ENCODE results near the gene CMSS1. TPM values are rescaled to one million over a fixed set of nuclear protein-coding genes. Genes with fewer than 3 reads are reported as not detected.

Gene CMSS1
- total and polyA plus RNA-seq, 4 donors, result 3.8 to 19.5 (median 7.5) TPM

DNA sequence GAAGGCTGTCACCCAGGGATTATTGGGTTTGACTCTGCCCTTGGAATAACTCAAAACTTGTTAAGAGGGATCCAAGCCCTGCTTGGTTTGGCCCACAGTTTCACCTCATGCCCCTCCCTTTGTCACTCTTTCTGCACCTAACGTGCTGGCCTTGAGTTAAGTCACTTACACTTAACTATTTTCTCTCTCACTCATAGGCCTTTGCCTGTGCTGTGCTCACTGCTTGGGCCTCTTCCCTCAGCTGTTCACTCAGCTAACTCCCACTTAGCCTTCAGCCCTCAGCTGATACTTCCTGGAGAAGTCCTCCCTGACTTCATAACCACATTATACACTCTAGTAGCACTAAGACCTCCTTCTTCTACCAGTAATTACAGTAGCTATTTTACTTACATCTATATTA lies 133.3 kb downstream of the CMSS1 start:
- no peak for TF ChIP-seq RAD21 (IDR thresholded peaks at IDR 0.05)
- no peak for TF ChIP-seq TAF1 (conservative IDR thresholded peaks at IDR 0.05)
- no peak for TF ChIP-seq SP1 (IDR thresholded peaks at IDR 0.05)
- TF ChIP-seq, protein P1, sequence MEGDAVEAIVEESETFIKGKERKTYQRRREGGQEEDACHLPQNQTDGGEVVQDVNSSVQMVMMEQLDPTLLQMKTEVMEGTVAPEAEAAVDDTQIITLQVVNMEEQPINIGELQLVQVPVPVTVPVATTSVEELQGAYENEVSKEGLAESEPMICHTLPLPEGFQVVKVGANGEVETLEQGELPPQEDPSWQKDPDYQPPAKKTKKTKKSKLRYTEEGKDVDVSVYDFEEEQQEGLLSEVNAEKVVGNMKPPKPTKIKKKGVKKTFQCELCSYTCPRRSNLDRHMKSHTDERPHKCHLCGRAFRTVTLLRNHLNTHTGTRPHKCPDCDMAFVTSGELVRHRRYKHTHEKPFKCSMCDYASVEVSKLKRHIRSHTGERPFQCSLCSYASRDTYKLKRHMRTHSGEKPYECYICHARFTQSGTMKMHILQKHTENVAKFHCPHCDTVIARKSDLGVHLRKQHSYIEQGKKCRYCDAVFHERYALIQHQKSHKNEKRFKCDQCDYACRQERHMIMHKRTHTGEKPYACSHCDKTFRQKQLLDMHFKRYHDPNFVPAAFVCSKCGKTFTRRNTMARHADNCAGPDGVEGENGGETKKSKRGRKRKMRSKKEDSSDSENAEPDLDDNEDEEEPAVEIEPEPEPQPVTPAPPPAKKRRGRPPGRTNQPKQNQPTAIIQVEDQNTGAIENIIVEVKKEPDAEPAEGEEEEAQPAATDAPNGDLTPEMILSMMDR (IDR thresholded peaks at IDR 0.05; ENCODE audit: low read depth, low read length, missing input control), result no peak
- TF ChIP-seq FOXA1 (IDR thresholded peaks at IDR 0.05), result no peak
- no peak for TF ChIP-seq NR2F2 (IDR thresholded peaks at IDR 0.05)
- no peak for TF ChIP-seq HNF4A (conservative IDR thresholded peaks at IDR 0.05)
- TF ChIP-seq JUND (IDR thresholded peaks at IDR 0.05), result no peak
- TF ChIP-seq, protein P2, sequence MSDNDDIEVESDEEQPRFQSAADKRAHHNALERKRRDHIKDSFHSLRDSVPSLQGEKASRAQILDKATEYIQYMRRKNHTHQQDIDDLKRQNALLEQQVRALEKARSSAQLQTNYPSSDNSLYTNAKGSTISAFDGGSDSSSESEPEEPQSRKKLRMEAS (IDR thresholded peaks at IDR 0.05), result no peak
- TF ChIP-seq YY1 (IDR thresholded peaks at IDR 0.05), result no peak
- TF ChIP-seq, protein P3, sequence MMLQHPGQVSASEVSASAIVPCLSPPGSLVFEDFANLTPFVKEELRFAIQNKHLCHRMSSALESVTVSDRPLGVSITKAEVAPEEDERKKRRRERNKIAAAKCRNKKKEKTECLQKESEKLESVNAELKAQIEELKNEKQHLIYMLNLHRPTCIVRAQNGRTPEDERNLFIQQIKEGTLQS (IDR thresholded peaks at IDR 0.05), result no peak
- TF ChIP-seq, protein P4, sequence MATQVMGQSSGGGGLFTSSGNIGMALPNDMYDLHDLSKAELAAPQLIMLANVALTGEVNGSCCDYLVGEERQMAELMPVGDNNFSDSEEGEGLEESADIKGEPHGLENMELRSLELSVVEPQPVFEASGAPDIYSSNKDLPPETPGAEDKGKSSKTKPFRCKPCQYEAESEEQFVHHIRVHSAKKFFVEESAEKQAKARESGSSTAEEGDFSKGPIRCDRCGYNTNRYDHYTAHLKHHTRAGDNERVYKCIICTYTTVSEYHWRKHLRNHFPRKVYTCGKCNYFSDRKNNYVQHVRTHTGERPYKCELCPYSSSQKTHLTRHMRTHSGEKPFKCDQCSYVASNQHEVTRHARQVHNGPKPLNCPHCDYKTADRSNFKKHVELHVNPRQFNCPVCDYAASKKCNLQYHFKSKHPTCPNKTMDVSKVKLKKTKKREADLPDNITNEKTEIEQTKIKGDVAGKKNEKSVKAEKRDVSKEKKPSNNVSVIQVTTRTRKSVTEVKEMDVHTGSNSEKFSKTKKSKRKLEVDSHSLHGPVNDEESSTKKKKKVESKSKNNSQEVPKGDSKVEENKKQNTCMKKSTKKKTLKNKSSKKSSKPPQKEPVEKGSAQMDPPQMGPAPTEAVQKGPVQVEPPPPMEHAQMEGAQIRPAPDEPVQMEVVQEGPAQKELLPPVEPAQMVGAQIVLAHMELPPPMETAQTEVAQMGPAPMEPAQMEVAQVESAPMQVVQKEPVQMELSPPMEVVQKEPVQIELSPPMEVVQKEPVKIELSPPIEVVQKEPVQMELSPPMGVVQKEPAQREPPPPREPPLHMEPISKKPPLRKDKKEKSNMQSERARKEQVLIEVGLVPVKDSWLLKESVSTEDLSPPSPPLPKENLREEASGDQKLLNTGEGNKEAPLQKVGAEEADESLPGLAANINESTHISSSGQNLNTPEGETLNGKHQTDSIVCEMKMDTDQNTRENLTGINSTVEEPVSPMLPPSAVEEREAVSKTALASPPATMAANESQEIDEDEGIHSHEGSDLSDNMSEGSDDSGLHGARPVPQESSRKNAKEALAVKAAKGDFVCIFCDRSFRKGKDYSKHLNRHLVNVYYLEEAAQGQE (IDR thresholded peaks at IDR 0.05), result no peak
- no peak for TF ChIP-seq EGR1 (IDR thresholded peaks at IDR 0.05; ENCODE audit: low read depth in 2 of 2)
- TF ChIP-seq, protein P5, sequence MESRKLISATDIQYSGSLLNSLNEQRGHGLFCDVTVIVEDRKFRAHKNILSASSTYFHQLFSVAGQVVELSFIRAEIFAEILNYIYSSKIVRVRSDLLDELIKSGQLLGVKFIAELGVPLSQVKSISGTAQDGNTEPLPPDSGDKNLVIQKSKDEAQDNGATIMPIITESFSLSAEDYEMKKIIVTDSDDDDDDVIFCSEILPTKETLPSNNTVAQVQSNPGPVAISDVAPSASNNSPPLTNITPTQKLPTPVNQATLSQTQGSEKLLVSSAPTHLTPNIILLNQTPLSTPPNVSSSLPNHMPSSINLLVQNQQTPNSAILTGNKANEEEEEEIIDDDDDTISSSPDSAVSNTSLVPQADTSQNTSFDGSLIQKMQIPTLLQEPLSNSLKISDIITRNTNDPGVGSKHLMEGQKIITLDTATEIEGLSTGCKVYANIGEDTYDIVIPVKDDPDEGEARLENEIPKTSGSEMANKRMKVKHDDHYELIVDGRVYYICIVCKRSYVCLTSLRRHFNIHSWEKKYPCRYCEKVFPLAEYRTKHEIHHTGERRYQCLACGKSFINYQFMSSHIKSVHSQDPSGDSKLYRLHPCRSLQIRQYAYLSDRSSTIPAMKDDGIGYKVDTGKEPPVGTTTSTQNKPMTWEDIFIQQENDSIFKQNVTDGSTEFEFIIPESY (IDR thresholded peaks at IDR 0.05), result no peak
- TF ChIP-seq RXRA (IDR thresholded peaks at IDR 0.05), result no peak
- Histone ChIP-seq H3K36me3 (ENCODE audit: control insufficient read depth in 4 of 4, insufficient read depth in 3 of 4, low read depth in 1 of 4, low read length in 3 of 4) (no peaks in the 10 kb centered on the region), H3K27me3 (ENCODE audit: control insufficient read depth in 4 of 4, insufficient read depth in 4 of 4, low read length in 3 of 4) (no peaks in the 10 kb centered on the region), H3K27ac (ENCODE audit: low read depth in 1 of 2, low read length in 2 of 2) (no peak overlapping the region), H3K4me1 (ENCODE audit: control insufficient read depth in 4 of 4, insufficient read depth in 4 of 4, low read length in 3 of 4) (peaks cover 2 to 14% (median 9%) of the 10 kb centered on the region in 4 donors), H3K4me3 (ENCODE audit: low read depth in 1 of 3, low read length in 3 of 3) (no peak overlapping the region), H3K9me3 (ENCODE audit: control insufficient read depth in 4 of 4, low read length in 3 of 4) (no peaks in the 10 kb centered on the region), H3K9ac (ENCODE audit: low read depth in 1 of 2, low read length in 2 of 2) (no peak overlapping the region)
- DNase-seq (ENCODE audit: low spot score), result no peak
- WGBS, result 60% methylated on average over 1 of the region's 1 CpG

DNA sequence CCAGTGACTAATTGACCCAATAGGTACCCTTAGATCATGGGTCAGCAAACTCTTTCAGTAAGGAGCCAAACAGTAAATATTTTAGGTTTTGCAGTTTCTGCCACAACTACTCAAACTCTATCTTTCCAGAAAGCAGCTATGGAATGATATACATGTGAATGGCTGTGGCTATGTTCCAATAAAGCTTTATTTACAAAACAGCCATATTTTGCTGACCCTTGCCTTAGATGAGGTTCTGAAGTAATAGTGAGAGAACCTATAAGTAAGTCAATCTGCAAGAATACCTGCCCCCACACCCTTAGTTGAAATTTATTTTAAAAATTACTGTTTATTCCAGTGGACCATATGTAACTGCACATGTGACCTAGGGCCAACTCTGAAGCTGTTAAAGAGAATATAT lies 134.0 kb downstream of the CMSS1 start:
- Histone ChIP-seq H3K4me1 (ENCODE audit: control insufficient read depth in 4 of 4, insufficient read depth in 4 of 4, low read length in 3 of 4) (peaks cover 2 to 22% (median 13%) of the 10 kb centered on the region in 4 donors), H3K36me3 (ENCODE audit: control insufficient read depth in 4 of 4, insufficient read depth in 3 of 4, low read depth in 1 of 4, low read length in 3 of 4) (no peaks in the 10 kb centered on the region), H3K27me3 (ENCODE audit: control insufficient read depth in 4 of 4, insufficient read depth in 4 of 4, low read length in 3 of 4) (no peaks in the 10 kb centered on the region), H3K27ac (ENCODE audit: low read depth in 1 of 2, low read length in 2 of 2) (no peak overlapping the region), H3K4me3 (ENCODE audit: low read depth in 1 of 3, low read length in 3 of 3) (no peak overlapping the region), H3K9ac (ENCODE audit: low read depth in 1 of 2, low read length in 2 of 2) (no peak overlapping the region), H3K9me3 (ENCODE audit: control insufficient read depth in 4 of 4, low read length in 3 of 4) (no peaks in the 10 kb centered on the region)
- DNase-seq (ENCODE audit: low spot score), result no peak
- no peak for TF ChIP-seq TAF1 (conservative IDR thresholded peaks at IDR 0.05)
- TF ChIP-seq, protein P5 (IDR thresholded peaks at IDR 0.05), result no peak
- TF ChIP-seq FOXA2 (IDR thresholded peaks at IDR 0.05), result no peak
- TF ChIP-seq, protein P4 (IDR thresholded peaks at IDR 0.05), result no peak
- no peak for TF ChIP-seq EGR1 (IDR thresholded peaks at IDR 0.05; ENCODE audit: low read depth in 2 of 2)
- no peak for TF ChIP-seq RXRA (IDR thresholded peaks at IDR 0.05)
- TF ChIP-seq, protein P2 (IDR thresholded peaks at IDR 0.05), result no peak
- TF ChIP-seq HNF4A (conservative IDR thresholded peaks at IDR 0.05), result no peak
- TF ChIP-seq FOXA1 (IDR thresholded peaks at IDR 0.05), result no peak
- no peak for TF ChIP-seq SP1 (IDR thresholded peaks at IDR 0.05)
- no peak for TF ChIP-seq GABPA (IDR thresholded peaks at IDR 0.05 in 1 of 2, conservative IDR thresholded peaks at IDR 0.05 in 1 of 2)
- TF ChIP-seq RAD21 (IDR thresholded peaks at IDR 0.05), result no peak
- TF ChIP-seq, protein P3 (IDR thresholded peaks at IDR 0.05), result no peak
